ENCODE results near the gene EMP1.

- TF ChIP-seq SMAD3 (CRISPR knock-in tag; conservative IDR thresholded peaks at IDR 0.05) (no peak), ZNF174 (CRISPR knock-in tag; IDR thresholded peaks at IDR 0.05) (no peak), POLR2A (conservative IDR thresholded peaks at IDR 0.05) (no peak), TCF7L2 (IDR thresholded peaks at IDR 0.05; ENCODE audit: low read depth, low read length) (no peak), CTCF (IDR thresholded peaks at IDR 0.05 in 2 of 3, conservative IDR thresholded peaks at IDR 0.05 in 1 of 3; ENCODE audit: insufficient read depth in 2 of 3, low read depth in 1 of 3, low read length in 3 of 3) (no peak), TAF1 (IDR thresholded peaks at IDR 0.05; ENCODE audit: control insufficient read depth, extremely low read depth, insufficient read depth, low read length, severe bottlenecking) (no peak), TCFL5 (CRISPR knock-in tag; conservative IDR thresholded peaks at IDR 0.05) (no peak), CEBPB (tag; IDR thresholded peaks at IDR 0.05) (no peak)
- TF ChIP-seq, protein P1, sequence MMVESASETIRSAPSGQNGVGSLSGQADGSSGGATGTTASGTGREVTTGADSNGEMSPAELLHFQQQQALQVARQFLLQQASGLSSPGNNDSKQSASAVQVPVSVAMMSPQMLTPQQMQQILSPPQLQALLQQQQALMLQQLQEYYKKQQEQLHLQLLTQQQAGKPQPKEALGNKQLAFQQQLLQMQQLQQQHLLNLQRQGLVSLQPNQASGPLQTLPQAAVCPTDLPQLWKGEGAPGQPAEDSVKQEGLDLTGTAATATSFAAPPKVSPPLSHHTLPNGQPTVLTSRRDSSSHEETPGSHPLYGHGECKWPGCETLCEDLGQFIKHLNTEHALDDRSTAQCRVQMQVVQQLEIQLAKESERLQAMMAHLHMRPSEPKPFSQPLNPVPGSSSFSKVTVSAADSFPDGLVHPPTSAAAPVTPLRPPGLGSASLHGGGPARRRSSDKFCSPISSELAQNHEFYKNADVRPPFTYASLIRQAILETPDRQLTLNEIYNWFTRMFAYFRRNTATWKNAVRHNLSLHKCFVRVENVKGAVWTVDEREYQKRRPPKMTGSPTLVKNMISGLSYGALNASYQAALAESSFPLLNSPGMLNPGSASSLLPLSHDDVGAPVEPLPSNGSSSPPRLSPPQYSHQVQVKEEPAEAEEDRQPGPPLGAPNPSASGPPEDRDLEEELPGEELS (CRISPR knock-in tag; IDR thresholded peaks at IDR 0.05; ENCODE audit: borderline replicate concordance) = no peak
- TF ChIP-seq, protein P2, sequence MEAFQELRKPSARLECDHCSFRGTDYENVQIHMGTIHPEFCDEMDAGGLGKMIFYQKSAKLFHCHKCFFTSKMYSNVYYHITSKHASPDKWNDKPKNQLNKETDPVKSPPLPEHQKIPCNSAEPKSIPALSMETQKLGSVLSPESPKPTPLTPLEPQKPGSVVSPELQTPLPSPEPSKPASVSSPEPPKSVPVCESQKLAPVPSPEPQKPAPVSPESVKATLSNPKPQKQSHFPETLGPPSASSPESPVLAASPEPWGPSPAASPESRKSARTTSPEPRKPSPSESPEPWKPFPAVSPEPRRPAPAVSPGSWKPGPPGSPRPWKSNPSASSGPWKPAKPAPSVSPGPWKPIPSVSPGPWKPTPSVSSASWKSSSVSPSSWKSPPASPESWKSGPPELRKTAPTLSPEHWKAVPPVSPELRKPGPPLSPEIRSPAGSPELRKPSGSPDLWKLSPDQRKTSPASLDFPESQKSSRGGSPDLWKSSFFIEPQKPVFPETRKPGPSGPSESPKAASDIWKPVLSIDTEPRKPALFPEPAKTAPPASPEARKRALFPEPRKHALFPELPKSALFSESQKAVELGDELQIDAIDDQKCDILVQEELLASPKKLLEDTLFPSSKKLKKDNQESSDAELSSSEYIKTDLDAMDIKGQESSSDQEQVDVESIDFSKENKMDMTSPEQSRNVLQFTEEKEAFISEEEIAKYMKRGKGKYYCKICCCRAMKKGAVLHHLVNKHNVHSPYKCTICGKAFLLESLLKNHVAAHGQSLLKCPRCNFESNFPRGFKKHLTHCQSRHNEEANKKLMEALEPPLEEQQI (IDR thresholded peaks at IDR 0.05) = no peak
Observed at GRCh38 chr12:13229504-13229903, 33.0 kb downstream of the EMP1 start.
